ENCODE data around the gene ATP11C.

DNA sequence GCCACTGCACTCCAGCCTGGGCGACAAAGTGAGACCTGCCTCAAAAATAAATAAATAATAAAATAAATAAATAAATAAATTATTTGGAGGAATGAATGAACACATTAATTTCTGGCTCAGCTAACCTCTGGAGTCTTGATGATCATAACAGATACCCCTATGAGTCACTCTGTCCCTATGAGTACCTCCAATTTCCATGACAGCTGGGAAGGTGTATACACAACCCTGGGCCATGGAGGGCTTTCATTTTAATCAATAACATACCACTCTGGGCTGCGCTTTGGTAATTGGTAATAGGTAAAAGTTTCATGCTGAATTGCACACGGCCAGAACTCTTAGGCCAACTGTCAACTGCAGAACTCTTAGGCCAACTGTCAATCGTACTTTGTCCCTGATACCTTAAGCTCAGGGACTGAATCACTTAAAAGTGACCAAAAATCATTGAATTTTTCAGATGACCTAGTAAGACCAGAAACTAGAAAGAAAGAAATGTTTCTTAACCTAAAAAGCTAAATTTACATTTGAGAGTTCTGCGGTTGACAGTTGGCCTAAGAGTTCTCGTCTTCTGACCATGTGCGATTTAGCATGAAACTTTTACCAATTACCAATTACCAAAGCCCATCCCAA is 112.4 kb downstream of the ATP11C start:
- no peak for TF ChIP-seq POLR2A (IDR thresholded peaks at IDR 0.05)
- TF ChIP-seq, protein P1, sequence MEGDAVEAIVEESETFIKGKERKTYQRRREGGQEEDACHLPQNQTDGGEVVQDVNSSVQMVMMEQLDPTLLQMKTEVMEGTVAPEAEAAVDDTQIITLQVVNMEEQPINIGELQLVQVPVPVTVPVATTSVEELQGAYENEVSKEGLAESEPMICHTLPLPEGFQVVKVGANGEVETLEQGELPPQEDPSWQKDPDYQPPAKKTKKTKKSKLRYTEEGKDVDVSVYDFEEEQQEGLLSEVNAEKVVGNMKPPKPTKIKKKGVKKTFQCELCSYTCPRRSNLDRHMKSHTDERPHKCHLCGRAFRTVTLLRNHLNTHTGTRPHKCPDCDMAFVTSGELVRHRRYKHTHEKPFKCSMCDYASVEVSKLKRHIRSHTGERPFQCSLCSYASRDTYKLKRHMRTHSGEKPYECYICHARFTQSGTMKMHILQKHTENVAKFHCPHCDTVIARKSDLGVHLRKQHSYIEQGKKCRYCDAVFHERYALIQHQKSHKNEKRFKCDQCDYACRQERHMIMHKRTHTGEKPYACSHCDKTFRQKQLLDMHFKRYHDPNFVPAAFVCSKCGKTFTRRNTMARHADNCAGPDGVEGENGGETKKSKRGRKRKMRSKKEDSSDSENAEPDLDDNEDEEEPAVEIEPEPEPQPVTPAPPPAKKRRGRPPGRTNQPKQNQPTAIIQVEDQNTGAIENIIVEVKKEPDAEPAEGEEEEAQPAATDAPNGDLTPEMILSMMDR (IDR thresholded peaks at IDR 0.05) = no peak
